Femur (tissue), 1 donor: ENCODE data around the gene SLC7A8.
A peak's percentile ranks its signal among the peaks of the same experiment; 100 is the strongest.
"Not testable (repeated sequence)": the region's sequence is repeated elsewhere in the genome, so short reads cannot be mapped to it uniquely, and the experiment has no call there.

Experiments used
- DNase-seq: peaks from one replicate; pipeline ENCODE4 v3.0.0-alpha.2; 2017

The SLC7A8 gene

DNA sequence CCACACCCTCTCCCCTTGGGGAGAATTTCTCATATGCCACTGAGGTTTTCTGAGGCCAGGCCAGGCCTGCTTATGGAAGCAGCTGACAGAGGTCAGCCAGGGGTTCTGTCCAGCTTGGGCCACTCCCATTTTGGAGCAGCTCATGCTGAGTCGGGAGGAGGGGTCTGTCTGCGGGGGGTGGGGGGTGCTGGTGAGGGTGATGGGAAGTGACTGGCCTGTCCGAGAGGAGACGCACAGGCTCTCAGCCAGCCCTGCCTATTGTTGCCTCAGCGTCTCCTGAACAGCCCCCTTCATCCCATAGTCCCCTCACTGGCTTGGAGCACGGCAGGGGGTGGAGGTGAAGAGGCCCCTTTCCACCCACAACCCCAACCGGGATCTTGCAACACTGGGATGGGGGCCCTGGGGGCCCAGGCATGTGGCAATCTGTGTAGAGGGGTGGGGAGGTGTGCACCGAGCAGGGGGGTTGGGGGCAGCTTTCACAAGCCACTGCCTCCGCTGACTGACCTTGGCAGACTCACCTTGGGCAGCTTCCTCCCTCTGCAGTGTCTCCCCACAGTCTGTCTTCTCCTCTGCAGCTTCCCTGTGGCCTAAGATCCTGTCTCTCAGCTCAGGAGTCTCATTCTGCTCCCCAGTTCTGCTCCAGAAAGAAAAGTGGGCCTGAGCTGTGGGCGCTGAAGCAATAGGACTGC is 69.9 kb downstream of the SLC7A8 start:
- DNase-seq, result peak; percentile 57

DNA sequence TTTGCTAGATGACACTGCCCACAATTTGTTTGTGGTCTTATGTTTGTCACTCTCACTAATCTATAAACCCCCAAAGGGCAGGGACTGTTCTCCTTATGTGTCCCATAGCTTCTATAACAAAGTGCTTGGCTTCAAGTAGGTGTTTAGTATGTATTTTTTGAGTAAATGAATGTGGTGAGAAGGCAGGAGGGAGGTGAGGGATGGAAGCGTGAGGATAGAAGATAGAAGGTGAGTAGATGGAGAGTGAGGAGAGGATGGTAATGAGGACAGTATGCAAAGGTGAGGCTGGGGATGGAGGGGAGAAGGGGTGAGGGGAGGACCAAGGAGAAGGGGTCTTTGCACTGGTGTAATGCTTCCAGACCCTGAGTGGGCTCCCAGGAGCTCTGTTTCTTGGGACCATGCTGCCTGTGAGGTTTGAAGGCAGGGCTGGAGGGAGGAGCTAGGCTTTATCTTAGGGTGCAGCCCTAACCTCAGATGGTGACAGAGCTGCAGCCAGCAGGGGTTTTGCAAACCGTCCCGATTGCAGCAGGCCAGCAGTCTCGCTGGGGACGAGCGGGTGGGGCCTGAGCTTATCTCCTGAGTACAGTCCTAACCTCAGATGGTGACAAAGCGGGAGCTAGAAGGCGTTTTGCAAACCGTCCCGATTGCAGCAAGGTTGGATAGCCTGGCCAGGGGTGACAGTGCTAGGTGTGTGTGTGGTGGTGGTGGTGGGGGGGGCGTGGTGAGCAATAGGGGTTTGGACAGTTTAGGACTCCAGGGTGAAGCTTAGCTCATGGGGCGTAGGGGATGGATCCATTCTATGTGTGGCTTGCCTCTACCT is 70.9 kb downstream of the SLC7A8 start:
- peak; percentile 53 for DNase-seq

DNA sequence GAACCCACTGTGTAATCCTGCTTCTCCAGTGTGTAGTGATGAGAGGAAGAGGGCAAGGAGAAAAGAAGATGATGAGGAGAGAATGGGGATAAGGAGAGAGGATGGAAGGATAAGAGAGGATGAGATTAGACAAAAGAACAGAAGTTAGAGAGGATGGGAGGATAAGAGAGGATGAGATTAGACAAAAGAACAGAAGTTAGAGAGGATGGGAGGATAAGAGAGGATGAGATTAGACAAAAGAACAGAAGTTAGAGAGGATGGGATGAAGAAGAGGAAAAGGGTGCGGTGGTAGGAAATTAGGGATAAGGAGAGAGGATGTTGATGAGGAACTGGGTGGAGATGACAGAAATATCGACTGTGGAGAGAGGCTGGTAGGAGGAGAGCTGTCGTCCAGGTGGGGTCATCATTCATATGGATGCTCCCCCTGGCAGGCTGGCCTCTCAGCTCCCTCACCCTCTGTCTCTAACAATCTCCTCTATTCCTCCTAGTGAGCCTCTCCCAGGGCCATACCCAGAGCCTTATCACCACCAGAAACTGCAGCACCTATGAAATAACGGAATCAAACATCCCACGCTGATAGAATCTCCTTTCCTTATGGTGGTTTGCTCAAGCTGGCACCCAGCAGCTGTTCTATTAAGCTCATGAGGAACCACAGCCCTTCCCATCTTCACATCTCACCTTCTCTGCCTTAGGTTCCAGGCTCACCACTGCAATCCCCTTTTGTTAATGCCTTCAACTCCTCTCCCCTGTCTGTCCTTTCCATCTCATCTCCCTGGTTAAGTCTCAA is 72.7 kb downstream of the SLC7A8 start:
- DNase-seq, result no peak

DNA sequence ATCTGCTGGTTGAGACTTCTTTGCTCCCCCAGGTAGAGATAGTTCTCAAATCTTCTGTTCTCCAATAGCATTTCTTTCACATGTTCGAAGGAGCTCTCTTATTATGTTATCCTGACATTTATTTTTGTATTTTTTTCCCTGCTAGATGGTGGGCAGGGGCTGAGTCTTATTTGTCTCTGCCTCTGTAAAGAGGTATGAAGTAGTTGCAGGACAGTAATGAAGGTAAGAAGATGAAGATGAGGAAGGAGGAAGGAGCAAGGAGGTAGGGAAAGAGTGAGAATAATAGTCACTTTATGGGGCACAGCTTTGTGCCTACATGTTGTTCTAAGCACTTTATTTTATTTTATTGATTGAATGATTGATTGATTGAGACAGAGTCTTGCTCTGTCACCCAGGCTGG is 73.7 kb downstream of the SLC7A8 start:
- DNase-seq, result no peak

DNA sequence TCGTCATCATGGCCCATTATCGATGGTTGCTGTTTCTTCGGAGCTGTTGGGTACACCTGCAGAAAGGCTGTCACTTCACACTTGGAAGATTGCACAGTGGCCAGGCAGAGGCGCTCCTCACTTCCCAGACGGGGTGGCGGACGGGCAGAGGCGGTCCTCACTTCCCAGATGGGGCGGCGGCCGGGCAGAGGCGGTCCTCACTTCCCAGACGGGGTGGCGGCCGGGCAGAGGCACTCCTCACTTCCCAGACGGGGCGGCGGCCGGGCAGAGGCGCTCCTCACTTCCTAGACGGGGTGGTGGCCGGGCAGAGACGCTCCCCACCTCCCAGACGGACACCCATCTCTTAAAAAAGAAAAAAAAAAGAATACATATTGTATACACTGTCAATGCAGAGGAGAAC is 75.3 kb downstream of the SLC7A8 start:
- not testable (repeated sequence) for DNase-seq

DNA sequence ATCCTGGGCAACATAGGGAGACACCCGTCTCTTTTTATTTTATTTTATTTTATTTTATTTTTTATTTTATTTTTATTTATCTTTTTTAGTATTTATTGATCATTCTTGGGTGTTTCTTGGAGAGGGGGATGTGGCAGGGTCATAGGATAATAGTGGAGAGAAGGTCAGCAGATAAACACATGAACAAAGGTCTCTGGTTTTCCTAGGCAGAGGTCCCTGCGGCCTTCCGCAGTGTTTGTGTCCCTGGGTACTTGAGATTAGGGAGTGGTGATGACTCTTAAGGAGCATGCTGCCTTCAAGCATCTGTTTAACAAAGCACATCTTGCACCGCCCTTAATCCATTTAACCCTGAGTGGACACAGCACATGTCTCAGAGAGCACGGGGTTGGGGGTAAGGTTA is 75.8 kb downstream of the SLC7A8 start:
- not testable (repeated sequence) for DNase-seq

DNA sequence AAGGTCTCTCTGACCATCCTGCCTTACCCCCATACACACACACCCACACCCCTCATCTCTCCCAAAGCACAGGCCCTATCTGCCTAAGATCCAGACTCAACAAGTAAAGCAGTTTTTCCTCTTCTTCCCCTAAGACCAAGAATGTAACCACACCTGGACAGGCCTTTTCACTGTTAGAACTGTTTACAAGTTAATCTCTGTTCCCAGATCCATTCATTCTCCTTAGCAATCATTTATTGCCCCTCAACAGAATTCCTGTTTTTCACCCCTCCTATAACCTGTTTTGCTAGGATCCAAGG is 76.8 kb downstream of the SLC7A8 start:
- no peak for DNase-seq

DNA sequence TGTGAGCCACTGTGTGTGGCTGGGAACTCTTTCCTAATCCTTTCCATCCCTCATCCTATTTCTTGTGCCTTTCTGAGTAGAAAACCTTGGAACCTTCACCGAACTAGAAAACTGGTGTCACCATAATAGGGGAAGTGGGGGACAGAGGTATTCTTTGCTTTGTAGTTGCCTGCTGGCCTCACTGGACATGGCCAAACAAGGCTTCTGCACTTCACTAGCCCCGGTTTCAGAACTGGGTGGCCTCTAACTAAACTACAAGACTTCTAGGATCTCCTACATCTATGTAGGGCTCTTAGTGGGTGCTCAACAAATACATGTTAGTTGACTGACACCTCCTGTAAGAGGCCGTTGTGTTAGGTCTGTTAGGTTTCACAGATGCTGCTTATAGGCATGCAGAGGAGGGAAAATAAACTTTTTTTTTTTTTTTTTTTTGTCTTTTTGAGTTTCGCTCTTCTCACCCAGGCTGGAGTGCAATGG is 78.1 kb downstream of the SLC7A8 start:
- no peak for DNase-seq

DNA sequence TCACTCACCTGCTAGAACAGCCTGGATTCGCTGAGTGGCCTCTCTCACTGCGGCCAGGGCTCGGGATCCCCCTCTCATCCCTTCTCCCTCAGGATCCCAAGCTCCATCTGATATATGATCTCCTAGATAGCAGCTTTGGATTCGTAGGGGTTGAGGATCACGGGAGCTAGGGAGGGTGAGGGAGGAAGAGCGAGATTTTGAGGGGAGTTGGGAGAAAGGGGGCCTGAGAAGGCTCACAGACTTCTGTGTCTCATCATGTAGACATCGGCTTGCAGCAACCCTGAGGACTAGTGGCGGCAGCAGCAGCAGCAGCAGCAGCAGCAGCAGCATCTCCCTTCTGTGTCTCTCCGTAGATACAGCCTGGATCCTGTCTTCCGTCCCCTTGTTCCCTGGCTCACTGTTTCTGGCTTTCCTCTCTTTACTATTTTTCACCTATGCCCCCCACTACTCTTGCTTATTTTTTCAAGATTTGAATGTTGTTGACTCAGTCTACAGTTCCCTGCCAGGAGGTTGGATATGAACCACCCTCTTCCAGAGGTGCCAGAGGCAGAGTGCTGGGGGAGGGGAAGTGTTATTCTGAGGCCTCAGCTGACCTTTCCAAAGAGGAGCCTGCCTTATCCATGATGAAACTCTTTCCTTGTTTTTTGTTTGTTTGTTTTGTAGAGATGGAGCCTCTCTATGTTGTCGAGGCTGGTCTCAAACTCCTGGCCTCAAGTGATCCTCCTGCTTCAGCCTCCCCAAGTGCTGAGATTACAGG is 78.7 kb downstream of the SLC7A8 start, which contains the start of gene CIROP:
Gene CIROP (minus strand): TSS at position 399 of the 757 bp plus-strand sequence. CDS start 69 bp downstream, at position 330.
- DNase-seq, result no peak

DNA sequence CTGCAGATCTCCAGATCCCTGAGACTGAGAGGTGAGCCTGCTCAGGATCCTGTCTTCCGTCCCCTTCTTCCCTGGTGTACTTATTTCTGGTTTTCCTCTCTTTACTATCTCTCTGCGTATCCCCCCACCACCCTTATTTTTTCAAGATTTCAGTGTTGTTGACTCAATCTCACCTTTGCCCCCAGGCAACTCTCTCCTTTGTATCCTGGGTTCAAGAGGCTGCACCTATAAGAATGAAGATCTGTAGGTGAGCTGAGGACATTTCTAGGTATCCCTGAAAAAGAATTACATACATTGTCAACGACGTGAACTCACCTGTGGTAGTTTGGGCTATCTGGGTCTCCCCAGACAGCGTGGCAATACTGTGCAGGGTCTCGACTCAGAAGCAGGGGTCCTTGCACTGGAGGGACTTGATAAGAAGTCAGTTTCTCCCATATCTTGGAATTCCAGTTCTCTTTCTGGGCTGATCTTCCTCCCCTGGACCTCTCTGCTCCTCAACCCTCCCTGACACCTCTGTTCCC is 79.3 kb downstream of the SLC7A8 start:
- DNase-seq, result no peak

DNA sequence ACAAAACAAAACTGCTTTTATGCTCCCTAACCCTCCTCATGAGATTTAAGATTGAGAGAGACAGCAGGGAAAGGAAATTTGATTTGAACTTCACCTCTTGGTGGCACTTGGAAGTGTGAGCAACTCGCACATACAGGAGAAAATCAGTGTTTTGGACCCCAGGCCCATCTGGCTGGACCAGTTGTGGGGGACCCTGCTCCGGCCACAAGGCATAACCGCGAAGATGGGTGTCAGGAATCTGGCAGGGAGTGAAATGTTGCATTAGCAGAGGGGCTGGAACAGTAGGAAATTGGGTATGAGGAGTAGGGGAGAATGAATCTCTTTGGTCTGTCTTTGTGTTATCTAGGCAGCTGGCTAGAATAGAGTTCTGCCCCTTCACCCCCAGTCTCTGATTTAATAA is 79.9 kb downstream of the SLC7A8 start:
- no peak for DNase-seq

DNA sequence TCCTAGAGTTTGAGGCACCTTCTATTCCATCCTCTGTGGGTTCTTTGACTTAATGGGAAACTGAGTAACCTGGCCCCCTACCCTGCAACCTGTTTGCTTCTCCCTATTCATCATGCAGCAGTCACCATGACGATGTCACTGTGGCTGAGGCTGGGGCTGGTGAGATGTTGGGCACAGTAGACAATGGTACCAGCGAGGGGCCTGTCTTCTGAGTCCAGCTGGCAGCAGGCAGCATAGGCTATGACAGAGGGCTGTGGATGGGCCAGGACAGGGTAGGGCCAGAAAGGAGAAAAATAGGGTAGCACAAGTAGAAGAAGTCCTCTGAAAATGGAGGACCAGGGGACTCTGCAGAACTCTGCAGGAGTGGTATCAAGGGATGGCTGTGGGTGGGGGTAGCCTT is 80.7 kb downstream of the SLC7A8 start:
- DNase-seq, result no peak

DNA sequence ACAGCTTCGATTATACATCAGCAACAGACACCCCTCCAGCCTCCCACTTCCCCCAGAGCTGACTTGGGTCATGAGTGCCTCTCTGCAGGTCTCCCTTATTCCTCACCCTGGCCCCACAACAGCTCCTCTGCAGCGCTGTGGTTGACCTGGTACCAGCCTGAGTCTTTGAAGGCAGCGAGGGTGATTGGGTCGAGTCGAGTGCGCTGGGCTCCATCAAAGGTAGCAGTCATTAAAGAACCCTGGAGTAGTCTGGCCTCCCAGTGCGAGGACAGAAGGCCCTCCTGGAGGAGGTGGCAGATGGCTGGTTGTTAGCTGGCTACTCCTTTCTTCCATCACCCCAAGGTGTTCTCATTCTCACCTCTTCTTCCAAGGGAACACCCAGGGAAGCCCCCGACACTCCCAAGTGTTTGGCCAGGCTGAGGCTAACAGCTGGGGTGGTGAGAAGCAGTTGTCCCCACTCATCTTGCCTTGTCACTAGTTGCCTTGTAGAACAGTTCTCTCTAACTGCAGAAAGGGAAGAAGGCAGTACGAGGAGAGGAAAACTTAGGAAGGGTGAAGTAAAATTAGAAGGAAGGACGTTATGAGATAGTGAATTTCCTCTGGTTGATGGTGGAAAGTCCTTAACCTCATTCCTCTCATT is 81.4 kb downstream of the SLC7A8 start:
- no peak for DNase-seq

DNA sequence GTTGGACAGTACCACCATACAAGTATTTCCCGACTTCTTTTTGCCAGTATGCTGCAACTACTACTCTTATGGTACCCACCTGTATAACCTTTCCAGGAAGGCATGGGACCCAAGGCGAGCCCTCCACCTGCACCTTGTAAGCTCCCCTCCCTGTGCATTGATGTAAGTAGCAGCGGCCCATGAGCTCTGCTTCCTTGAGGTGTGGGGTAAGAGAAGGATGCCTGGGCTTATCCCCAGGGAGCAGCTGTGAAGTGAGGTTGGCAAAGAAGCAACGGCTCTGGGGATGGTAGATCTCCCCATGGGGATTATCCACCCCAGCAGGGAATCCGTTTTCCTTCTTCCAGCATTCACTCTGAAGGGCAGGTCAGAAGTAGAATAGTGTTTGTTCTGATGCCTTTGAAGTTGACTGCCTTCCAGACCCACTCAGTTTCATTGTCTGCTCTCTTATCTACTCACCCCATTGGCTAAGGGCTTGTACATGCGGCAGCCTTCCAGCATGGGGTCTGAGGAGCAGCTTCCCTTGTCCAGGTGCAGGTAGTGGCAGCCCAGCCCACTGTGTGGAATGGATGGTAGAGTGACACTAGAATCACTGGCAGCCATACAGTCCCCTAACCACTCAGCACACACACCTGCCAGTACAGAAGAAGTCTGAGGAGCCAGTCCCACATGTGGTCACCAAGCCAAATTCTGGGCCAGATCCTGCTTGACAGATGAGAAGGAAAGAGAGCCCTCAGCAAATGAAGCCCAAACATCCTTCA is 82.1 kb downstream of the SLC7A8 start:
- DNase-seq, result no peak

DNA sequence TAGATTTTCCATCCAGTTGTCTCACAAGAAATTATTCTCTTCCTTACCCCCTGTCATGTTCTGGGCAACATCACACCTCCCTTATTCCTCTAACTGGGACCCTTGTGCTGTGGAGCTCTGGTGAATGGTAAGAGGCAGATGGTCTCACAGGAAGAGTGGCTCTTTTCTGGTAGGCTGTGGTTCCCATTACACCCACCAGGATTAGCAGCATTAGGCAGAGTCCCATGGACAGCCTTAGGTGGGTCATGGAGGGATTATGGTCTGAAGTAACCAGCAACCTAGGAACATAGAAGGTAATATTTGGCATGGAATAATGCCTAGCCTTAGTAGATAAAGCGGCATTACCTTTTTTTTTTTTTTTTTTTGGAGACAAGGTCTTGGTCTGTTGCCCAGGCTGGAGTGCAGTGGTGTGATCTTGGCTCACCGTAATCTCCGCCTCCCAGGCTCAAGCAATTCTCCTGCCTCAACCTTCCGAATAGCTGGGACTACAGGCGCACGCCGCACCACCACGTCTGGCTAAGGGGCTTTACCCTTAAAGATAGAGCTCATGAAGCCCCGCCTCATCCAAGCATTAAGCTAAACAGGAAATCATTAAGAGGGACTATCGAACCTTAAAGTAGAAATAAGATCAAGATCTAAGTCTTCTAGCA is 84.1 kb downstream of the SLC7A8 start:
- DNase-seq, result no peak

DNA sequence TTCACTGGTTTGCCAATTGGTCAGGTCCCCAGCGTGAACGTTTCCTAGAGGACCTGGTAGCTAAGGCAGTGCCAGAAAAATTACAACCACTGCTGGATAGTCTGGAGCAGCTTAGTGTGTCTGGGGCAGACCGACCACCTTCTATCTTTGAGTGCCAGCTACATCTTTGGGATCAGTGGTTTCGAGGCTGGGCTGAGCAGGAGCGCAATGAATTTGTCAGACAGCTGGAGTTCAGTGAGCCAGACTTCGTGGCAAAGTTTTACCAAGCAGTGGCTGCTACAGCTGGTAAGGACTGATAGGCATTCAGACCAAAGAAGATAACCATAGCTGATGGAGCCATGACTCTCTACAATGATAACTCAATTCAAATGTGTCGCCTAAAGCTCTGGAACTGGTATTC is 85.7 kb downstream of the SLC7A8 start:
- DNase-seq, result no peak

DNA sequence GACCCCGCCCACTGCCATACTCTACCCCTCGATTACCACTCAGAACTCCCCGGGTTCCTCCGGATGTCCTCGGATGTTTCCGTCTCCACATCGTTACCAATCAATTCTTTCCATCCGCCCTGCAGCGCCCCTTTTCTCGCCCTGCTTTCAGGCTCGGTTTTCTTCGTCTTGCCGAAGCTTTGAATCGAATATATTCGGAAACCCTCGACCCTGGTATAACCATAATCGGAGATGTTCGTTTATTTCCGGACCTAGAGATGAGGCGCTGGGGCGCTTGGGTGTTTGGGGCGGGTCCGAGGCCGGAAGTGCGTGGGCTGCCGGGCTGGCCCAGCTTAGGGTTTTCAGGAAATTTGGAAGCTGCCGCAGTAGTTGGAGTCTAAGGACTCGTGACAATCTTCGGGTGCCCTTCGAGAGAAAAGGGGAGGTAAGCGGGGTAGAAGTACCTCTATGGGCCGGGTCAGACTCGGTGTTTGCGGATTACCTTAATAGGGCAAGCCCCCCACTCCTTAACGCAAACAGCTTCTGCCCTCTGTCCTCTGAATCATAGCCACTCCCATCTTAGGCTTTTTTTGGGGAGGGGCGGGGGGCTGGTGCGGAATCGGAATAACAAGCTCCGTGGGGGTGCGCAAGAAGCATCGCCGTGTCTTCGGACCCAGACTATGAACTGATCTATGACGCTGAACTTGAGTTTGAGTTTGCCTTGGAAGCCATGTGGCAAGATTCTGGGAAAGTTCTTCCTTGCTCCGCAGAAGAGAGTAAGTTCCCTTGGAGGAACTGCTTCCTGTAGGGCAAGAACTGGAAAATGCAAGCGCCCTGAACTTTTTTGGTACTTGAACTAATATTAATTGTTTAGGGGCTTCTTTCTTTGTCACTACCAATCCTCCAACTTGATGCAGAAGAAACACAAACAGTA is 88.0 kb downstream of the SLC7A8 start, which contains the start of gene C14orf119:
Gene C14orf119 (plus strand): TSS at position 310 of the 913 bp plus-strand sequence. CDS start 2,154 bp downstream, outside the sequence.
- DNase-seq, result peak; percentile 100

DNA sequence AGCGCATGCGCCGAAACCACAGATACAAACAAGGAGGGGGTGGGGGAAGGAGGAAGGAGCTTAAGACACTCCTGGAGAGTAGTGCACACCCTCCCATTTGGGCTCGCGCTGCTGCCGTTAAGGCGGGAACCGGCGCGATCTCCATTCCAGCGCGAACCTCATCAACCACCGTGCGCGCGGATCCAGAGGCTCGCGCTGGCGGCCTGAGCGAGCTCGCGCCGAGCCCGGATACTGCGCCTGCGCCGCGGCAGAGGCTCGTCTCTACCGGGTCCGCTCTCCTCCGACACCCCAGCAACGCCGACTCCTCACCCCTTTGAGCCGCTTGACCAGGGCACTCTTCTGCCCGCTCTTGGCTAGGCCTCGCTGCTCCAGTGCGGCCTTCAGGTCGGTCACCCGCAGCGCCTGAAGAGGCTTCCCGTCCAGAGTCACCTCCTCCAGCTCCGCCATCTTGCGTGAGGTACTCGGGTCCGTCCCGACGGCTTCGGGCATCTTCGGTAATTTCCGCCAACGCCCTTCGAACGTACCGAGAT is 88.7 kb downstream of the SLC7A8 start, which contains the start of gene ACIN1:
Gene ACIN1 (minus strand): TSS at position 471 of the 530 bp plus-strand sequence. CDS start 24 bp downstream, at position 447.
- DNase-seq, result peak; percentile 88
